GM12892 (cell line): ENCODE results near the gene ACY1.

Source experiments
- POLR2A ChIP-seq: IDR thresholded peaks from 2 replicates; pipeline ENCODE4 v1.6.1; 2011; ENCODE audit warnings: low read depth, low read length, control low read depth
- POLR2AphosphoS5 ChIP-seq: IDR thresholded peaks from 2 replicates; pipeline ENCODE4 v1.6.1; 2011; ENCODE audit warnings: low read depth, low read length, control low read depth

- TF ChIP-seq POLR2AphosphoS5 (no peak), POLR2A (no peak)
Observed at GRCh38 chr3:51998774-51999173, 15.4 kb downstream of the ACY1 start.
